Liver (tissue), 9 donors: ENCODE data around the gene PDCD10. TPM values are rescaled to one million over a fixed set of nuclear protein-coding genes. Genes with fewer than 3 reads are reported as not detected.

Experiments used
- DNase-seq: peaks from one replicate; pipeline ENCODE4 v3.0.0-alpha.2; 2017; ENCODE audit warnings: low spot score
- H3K27ac ChIP-seq, 2 donors: one replicate each; pipeline ENCODE4 v1.7.0; 2013; ENCODE audit warnings: inconsistent platforms in 2 of 2, low read length in 2 of 2, control low read depth in 1 of 2, low read depth in 1 of 2, mild to moderate bottlenecking in 1 of 2
- H3K27me3 ChIP-seq, 4 donors: one replicate each; pipeline versions ENCODE4 v1.6.1 to v1.7.0; 2013; ENCODE audit warnings: low read length in 3 of 4, inconsistent platforms in 1 of 4, mild to moderate bottlenecking in 1 of 4, moderate library complexity in 1 of 4; ENCODE audit not compliant: control insufficient read depth in 4 of 4, insufficient read depth in 4 of 4
- H3K36me3 ChIP-seq, 4 donors: one replicate each; pipeline versions ENCODE4 v1.6.1 to v1.7.0; 2013; ENCODE audit warnings: low read length in 3 of 4, mild to moderate bottlenecking in 3 of 4, low read depth in 1 of 4, moderate library complexity in 1 of 4; ENCODE audit not compliant: control insufficient read depth in 4 of 4, insufficient read depth in 3 of 4
- H3K4me1 ChIP-seq, 4 donors: one replicate each; pipeline versions ENCODE4 v1.6.1 to v1.7.0; 2013; ENCODE audit warnings: low read length in 3 of 4, mild to moderate bottlenecking in 3 of 4, moderate library complexity in 1 of 4; ENCODE audit not compliant: control insufficient read depth in 4 of 4, insufficient read depth in 4 of 4
- H3K4me3 ChIP-seq, 3 donors: one replicate each; pipeline versions ENCODE4 v1.6.1 to v1.7.0; 2013; ENCODE audit warnings: low read length in 3 of 3, control low read depth in 1 of 3, low read depth in 1 of 3, mild to moderate bottlenecking in 1 of 3
- H3K9ac ChIP-seq, 2 donors: one replicate each; pipeline ENCODE4 v1.7.0; 2013; ENCODE audit warnings: low read length in 2 of 2, mild to moderate bottlenecking in 2 of 2, moderate library complexity in 2 of 2, control low read depth in 1 of 2, low read depth in 1 of 2
- H3K9me3 ChIP-seq, 4 donors: one replicate each; pipeline versions ENCODE4 v1.6.1 to v1.7.0; 2013; ENCODE audit warnings: low read length in 3 of 4; ENCODE audit not compliant: control insufficient read depth in 4 of 4
- ATF3 ChIP-seq: IDR thresholded peaks from 2 replicates; pipeline ENCODE4 v1.6.1; 2016; ENCODE audit warnings: antibody characterized with exemption
- CTCF ChIP-seq: fragments of 150-350 bp; IDR thresholded peaks from 2 replicates; pipeline ENCODE4 v1.5.1; 2017; ENCODE audit warnings: improper control_type of control experiment, low read depth, low read length; ENCODE audit not compliant: missing input control
- EGR1 ChIP-seq, 2 donors: IDR thresholded peaks; 2 replicates each; pipeline ENCODE4 v1.6.1; 2016 to 2018; ENCODE audit warnings: antibody characterized with exemption in 2 of 2, low read depth in 2 of 2
- FOXA1 ChIP-seq: IDR thresholded peaks from 2 replicates; pipeline ENCODE4 v1.6.1; 2016; ENCODE audit warnings: antibody characterized with exemption
- FOXA2 ChIP-seq: IDR thresholded peaks from 2 replicates; pipeline ENCODE4 v1.6.1; 2016; ENCODE audit warnings: antibody characterized with exemption
- GABPA ChIP-seq, 2 donors: IDR thresholded peaks in 1 of 2; conservative IDR thresholded peaks in 1 of 2; 2 replicates each; pipeline ENCODE4 v1.6.1; 2016; ENCODE audit warnings: antibody characterized with exemption in 2 of 2, mild to moderate bottlenecking in 1 of 2, moderate library complexity in 1 of 2
- HNF4A ChIP-seq, 2 donors: conservative IDR thresholded peaks; 2 replicates each; pipeline ENCODE4 v1.6.1; 2016; ENCODE audit warnings: antibody characterized with exemption in 2 of 2, mild to moderate bottlenecking in 2 of 2
- HNF4G ChIP-seq: IDR thresholded peaks from 2 replicates; pipeline ENCODE4 v1.6.1; 2016; ENCODE audit warnings: antibody characterized with exemption
- JUND ChIP-seq, 2 donors: IDR thresholded peaks; 2 replicates each; pipeline ENCODE4 v1.6.1; 2016; ENCODE audit warnings: antibody characterized with exemption in 2 of 2
- MAX ChIP-seq: IDR thresholded peaks from 2 replicates; pipeline ENCODE4 v1.6.1; 2016; ENCODE audit warnings: antibody characterized with exemption
- NR2F2 ChIP-seq: IDR thresholded peaks from 2 replicates; pipeline ENCODE4 v1.6.1; 2016; ENCODE audit warnings: antibody characterized with exemption
- RAD21 ChIP-seq, 2 donors: IDR thresholded peaks; 2 replicates each; pipeline ENCODE4 v1.6.1; 2016; ENCODE audit warnings: antibody characterized with exemption in 2 of 2, mild to moderate bottlenecking in 2 of 2
- REST ChIP-seq: IDR thresholded peaks from 2 replicates; pipeline ENCODE4 v1.6.1; 2016; ENCODE audit warnings: antibody characterized with exemption, mild to moderate bottlenecking
- RXRA ChIP-seq, 2 donors: IDR thresholded peaks; 2 replicates each; pipeline ENCODE4 v1.6.1; 2017 to 2018; ENCODE audit warnings: antibody characterized with exemption in 2 of 2, mild to moderate bottlenecking in 1 of 2
- SP1 ChIP-seq: IDR thresholded peaks from 2 replicates; pipeline ENCODE4 v1.6.1; 2018; ENCODE audit warnings: antibody characterized with exemption, mild to moderate bottlenecking
- TAF1 ChIP-seq: conservative IDR thresholded peaks from 2 replicates; pipeline ENCODE4 v1.6.1; 2016; ENCODE audit warnings: antibody characterized with exemption, mild to moderate bottlenecking
- YY1 ChIP-seq: IDR thresholded peaks from 2 replicates; pipeline ENCODE4 v1.6.1; 2016; ENCODE audit warnings: antibody characterized with exemption, mild to moderate bottlenecking
- ZBTB33 ChIP-seq: IDR thresholded peaks from 2 replicates; pipeline ENCODE4 v1.6.1; 2016; ENCODE audit warnings: antibody characterized with exemption
- WGBS: extraction: QIAGEN DNeasy Blood & Tissue Kit; methylation state at CpG from one replicate; pipeline ENCODE4 v1.1.7; 2013; 5-methylcytosine and 5-hydroxymethylcytosine counted together
- polyA plus RNA-seq, 2 donors: library from polyadenylated mRNA; stranded (reverse) in 1 of 2; unstranded in 1 of 2; fragments of 200-250 nt in 1 of 2; fragments of >200 nt in 1 of 2; fragmentation: Nextera tagmentation in 1 of 2; extraction: Ambion mirVana in 1 of 2; gene quantifications; one replicate each; pipeline versions ENCODE4 v1.2.1 to v1.2.3, GENCODE V29; 2013 to 2015
- total RNA-seq, 2 donors: library from RNA; depleted of rRNA; stranded (reverse); fragments of >200 nt; gene quantifications; one replicate each; pipeline ENCODE4 v1.2.3, GENCODE V29; 2014
- donor health status: healthy.
- donor health status: healthy.
- donor health status: healthy.
- donor health status: healthy.
- donor health status: healthy.

Gene PDCD10
- total and polyA plus RNA-seq, 4 donors: 17.5 to 84.0 (median 22.5) TPM

- Histone ChIP-seq H3K9ac (peak overlapping the region in 1 of 2 donors; percentile 66), H3K4me3 (peak overlapping the region; percentile 80 to 95 (median 88)), H3K27me3 (no peaks in the 10 kb centered on the region), H3K9me3 (no peaks in the 10 kb centered on the region), H3K36me3 (no peaks in the 10 kb centered on the region), H3K4me1 (peaks cover 5 to 28% (median 22%) of the 10 kb centered on the region in 4 donors), H3K27ac (no peak overlapping the region)
- DNase-seq: no peak
- WGBS: 18% methylated on average over 7 of the region's 7 CpGs
- no peak for TF ChIP-seq RAD21 (IDR thresholded peaks at IDR 0.05)
- no peak for TF ChIP-seq TAF1
- TF ChIP-seq JUND (IDR thresholded peaks at IDR 0.05): no peak
- no peak for TF ChIP-seq SP1
- TF ChIP-seq HNF4G: no peak
- no peak for TF ChIP-seq CTCF
- TF ChIP-seq ZBTB33: no peak
- TF ChIP-seq RXRA (IDR thresholded peaks at IDR 0.05): no peak
- no peak for TF ChIP-seq ATF3
- TF ChIP-seq GABPA (IDR thresholded peaks at IDR 0.05 in 1 of 2, conservative IDR thresholded peaks at IDR 0.05 in 1 of 2): no peak
- no peak for TF ChIP-seq MAX
- TF ChIP-seq HNF4A (conservative IDR thresholded peaks at IDR 0.05): no peak
- TF ChIP-seq FOXA2: no peak
- no peak for TF ChIP-seq NR2F2
- TF ChIP-seq REST: no peak
- no peak for TF ChIP-seq YY1
- TF ChIP-seq FOXA1: no peak
- TF ChIP-seq EGR1 (IDR thresholded peaks at IDR 0.05; ENCODE audit: low read depth in 2 of 2): no peak
Observed at GRCh38 chr3:167736264-167736787, 1.6 kb upstream of the PDCD10 start.
